ENCODE measurements around the gene SH2D2A. TPM values are rescaled to one million over a fixed set of nuclear protein-coding genes. Genes with fewer than 3 reads are reported as not detected.

SH2D2A gene
- total and polyA plus RNA-seq, 8 donors: 0.61 to 19.9 (median 1.5) TPM; not detected in 2

DNA sequence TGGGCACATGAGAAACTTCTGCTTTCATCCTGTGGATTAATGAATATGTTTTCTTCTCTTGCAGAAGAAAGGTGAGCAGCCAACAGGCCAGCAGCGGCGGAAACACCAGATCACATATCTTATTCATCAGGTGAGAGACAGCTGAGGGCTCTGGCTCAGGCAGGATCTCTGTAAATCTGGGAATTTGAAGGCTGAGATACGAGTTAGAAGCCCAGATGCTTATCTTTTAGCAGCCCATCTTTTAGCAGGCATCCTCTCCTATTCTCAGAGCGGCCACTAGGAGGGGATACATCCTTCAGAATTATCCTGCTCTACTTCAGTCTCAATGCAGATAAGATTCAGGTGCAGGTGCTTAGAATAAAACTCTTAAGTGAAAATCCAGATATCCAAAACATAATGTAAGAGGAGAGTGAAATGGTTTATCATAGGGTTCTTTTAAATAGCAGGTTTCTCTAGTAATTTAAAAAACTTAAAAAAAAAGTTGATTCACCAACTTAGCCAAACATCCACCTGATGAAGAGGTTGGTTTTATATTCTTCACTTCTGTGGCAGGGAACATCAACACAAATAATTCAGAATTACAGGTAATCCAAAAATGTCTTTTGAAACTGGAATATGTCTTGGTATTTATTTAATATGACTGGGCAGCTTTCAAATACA is 19.3 kb downstream of the SH2D2A start:
- DNase-seq: peak; percentile 33 to 81
- H3K4me1 ChIP-seq: no peaks in the 10 kb centered on the region
- no peaks in the 10 kb centered on the region for H3K9me3 ChIP-seq
- 38 to 50% (median 49%) methylated on average over 4 of the region's 4 CpGs for WGBS, 5 donors
- intact Hi-C loops (cut with DNase I; ENCODE audit: low total_unique reads): no loop called here
- no peaks in the 10 kb centered on the region for H3K27me3 ChIP-seq
- H3K36me3 ChIP-seq: peaks cover 88 to 100% (median 100%) of the 10 kb centered on the region in 4 donors
- TF ChIP-seq, protein P1, sequence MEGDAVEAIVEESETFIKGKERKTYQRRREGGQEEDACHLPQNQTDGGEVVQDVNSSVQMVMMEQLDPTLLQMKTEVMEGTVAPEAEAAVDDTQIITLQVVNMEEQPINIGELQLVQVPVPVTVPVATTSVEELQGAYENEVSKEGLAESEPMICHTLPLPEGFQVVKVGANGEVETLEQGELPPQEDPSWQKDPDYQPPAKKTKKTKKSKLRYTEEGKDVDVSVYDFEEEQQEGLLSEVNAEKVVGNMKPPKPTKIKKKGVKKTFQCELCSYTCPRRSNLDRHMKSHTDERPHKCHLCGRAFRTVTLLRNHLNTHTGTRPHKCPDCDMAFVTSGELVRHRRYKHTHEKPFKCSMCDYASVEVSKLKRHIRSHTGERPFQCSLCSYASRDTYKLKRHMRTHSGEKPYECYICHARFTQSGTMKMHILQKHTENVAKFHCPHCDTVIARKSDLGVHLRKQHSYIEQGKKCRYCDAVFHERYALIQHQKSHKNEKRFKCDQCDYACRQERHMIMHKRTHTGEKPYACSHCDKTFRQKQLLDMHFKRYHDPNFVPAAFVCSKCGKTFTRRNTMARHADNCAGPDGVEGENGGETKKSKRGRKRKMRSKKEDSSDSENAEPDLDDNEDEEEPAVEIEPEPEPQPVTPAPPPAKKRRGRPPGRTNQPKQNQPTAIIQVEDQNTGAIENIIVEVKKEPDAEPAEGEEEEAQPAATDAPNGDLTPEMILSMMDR (IDR thresholded peaks at IDR 0.05): peak in 5 of 7 experiments; percentile 22 to 68 (median 57)
- no peak for TF ChIP-seq EP300 (IDR thresholded peaks at IDR 0.05)
- H3K4me3 ChIP-seq: no peak overlapping the region
- no peak overlapping the region for H3K27ac ChIP-seq

DNA sequence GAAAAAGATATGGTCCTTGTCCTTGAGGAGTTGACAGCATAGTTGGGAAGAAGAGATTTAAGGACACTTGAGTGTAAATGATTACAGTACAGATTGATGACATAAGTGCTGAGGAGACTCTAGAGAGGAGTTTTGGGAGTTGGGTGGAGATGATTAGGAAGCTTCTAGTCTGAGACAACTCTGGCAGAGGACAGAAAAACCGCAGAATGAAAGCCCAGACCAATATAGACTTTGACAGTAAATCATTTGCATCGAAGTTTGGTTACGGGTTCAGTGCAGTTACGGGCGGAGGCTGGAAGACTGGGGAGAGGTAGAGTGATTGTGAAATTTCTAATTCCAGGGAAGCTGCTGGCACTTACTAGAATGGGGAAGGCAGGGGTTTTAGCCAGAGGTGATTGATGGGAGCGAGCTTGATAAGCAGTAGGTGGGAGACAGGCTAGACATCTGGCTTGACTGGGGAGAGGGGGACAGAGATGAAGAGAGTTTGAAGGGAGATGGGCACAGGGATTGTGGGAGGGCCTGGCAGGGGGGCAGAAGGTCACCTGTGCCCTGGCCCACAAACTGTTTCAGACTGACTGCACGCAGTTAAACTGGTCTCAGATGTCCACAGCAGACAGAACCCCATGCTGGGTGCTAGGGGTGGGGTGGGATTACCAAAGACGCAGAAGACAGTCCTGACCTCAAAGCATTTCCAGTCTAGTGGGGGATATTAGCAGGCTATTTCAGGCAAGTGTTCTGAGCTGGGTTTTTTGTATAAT is 20.1 kb downstream of the SH2D2A start:
- TF ChIP-seq POLR2A (IDR thresholded peaks at IDR 0.05): no peak
- TF ChIP-seq, protein P1 (IDR thresholded peaks at IDR 0.05): no peak
- TF ChIP-seq POLR2AphosphoS5 (IDR thresholded peaks at IDR 0.05): no peak
- no peak for TF ChIP-seq EP300 (IDR thresholded peaks at IDR 0.05)
- H3K27me3 ChIP-seq: no peaks in the 10 kb centered on the region
- H3K4me1 ChIP-seq: no peaks in the 10 kb centered on the region
- peaks cover 90 to 100% (median 100%) of the 10 kb centered on the region in 4 donors for H3K36me3 ChIP-seq
- 88 to 91% (median 90%) methylated on average over 8 of the region's 8 CpGs for WGBS, 5 donors
- intact Hi-C loops (cut with DNase I; ENCODE audit: low total_unique reads): no loop called here
- no peak overlapping the region for H3K4me3 ChIP-seq
- no peaks in the 10 kb centered on the region for H3K9me3 ChIP-seq
- no peak overlapping the region for H3K27ac ChIP-seq
- no peak for DNase-seq

DNA sequence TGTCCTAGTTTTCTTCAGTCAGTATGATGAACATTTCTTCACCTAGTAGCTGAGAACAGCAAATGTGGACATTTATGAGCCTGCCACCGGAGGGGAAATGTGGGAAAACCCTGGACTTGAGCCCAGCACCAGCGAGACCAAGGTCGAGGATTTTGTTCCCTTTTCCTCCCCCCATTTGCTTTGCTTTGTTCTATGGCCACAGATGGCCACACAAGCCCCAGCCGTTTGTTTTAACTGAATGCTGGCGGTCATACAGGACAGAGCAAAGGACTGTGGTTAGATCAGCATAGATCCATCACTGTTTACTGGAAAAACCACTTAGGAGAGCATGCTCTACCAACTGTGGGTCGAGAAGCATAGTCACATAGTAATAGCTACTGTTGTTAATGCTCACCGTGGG is 20.9 kb downstream of the SH2D2A start:
- H3K27ac ChIP-seq: no peak overlapping the region
- intact Hi-C loops (cut with DNase I; ENCODE audit: low total_unique reads): no loop called here

DNA sequence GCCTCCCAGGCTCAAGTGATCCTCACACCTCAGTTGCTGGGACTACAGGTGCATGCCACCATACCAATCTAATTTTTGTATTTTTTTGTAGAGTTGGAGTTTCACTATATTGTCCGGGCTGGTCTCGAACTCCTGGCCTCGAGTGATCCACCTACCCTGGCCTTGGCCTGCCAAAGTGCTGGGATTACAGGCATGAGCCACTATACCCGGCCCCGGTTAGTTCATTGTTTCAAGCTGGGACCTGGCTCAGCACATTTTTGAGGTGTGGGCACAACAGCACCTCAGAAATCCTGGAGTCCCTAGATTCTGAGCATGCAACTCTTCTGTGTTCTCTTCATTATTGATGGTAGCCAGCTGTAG is 21.3 kb downstream of the SH2D2A start:
- no peaks in the 10 kb centered on the region for H3K9me3 ChIP-seq
- 92 to 95% (median 93%) methylated on average over 5 of the region's 5 CpGs for WGBS, 5 donors
- no peaks in the 10 kb centered on the region for H3K27me3 ChIP-seq

More for the DNA sequence above, 20.9 kb downstream of the SH2D2A start:
- TF ChIP-seq POLR2AphosphoS5 (IDR thresholded peaks at IDR 0.05) (no peak), EP300 (IDR thresholded peaks at IDR 0.05) (no peak), POLR2A (IDR thresholded peaks at IDR 0.05) (no peak)
- TF ChIP-seq, protein P1 (IDR thresholded peaks at IDR 0.05): no peak
- Histone ChIP-seq H3K4me1 (no peaks in the 10 kb centered on the region), H3K27me3 (no peaks in the 10 kb centered on the region), H3K36me3 (peaks cover 90 to 100% (median 100%) of the 10 kb centered on the region in 4 donors), H3K9me3 (no peaks in the 10 kb centered on the region), H3K4me3 (no peak overlapping the region)
- no peak for DNase-seq
- WGBS, 5 donors: 52 to 66% (median 59%) methylated on average over 7 of the region's 7 CpGs

More for the DNA sequence above, 21.3 kb downstream of the SH2D2A start:
- H3K4me1 ChIP-seq: no peaks in the 10 kb centered on the region
- no peak for TF ChIP-seq EP300 (IDR thresholded peaks at IDR 0.05)
- no peak for TF ChIP-seq POLR2A (IDR thresholded peaks at IDR 0.05)
- TF ChIP-seq POLR2AphosphoS5 (IDR thresholded peaks at IDR 0.05): no peak
- TF ChIP-seq, protein P1 (IDR thresholded peaks at IDR 0.05): no peak
- no peak overlapping the region for H3K4me3 ChIP-seq
- no peak for DNase-seq
- H3K36me3 ChIP-seq: peaks cover 86 to 100% (median 99%) of the 10 kb centered on the region in 4 donors
- H3K27ac ChIP-seq: no peak overlapping the region
- intact Hi-C loops (cut with DNase I; ENCODE audit: low total_unique reads): no loop called here

Data from stomach (tissue), 9 donors.